GM12872 (cell line): ENCODE data around the gene CFAP61.

Experiments used
- TF ChIP-seq, protein P1 (sequence below): IDR thresholded peaks from 3 replicates; pipeline ENCODE4 v1.5.1; 2011; ENCODE audit warnings: low read depth, mild to moderate bottlenecking, low read length, moderate library complexity; ENCODE audit not compliant: insufficient read depth

The CFAP61 gene

DNA sequence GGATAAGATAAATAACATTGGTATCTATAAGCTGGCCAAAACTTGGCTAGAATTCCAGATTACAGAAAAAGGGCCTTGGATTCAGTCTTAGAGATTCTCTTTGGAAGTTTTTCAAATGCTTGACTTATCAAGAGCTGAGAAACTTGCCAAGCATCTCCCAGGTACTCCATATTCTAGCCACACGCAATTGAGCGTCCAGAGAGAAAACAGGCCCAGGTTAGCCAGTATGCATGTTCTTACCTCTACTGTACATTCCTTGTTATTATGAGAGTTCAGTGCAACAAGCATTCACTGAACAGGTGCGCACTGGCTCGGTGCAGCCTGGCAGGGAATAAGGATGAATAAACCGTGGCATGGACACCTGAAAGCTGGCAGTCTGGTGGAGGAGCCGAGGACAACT is 13.7 kb upstream of the CFAP61 start:
- TF ChIP-seq, protein P1, sequence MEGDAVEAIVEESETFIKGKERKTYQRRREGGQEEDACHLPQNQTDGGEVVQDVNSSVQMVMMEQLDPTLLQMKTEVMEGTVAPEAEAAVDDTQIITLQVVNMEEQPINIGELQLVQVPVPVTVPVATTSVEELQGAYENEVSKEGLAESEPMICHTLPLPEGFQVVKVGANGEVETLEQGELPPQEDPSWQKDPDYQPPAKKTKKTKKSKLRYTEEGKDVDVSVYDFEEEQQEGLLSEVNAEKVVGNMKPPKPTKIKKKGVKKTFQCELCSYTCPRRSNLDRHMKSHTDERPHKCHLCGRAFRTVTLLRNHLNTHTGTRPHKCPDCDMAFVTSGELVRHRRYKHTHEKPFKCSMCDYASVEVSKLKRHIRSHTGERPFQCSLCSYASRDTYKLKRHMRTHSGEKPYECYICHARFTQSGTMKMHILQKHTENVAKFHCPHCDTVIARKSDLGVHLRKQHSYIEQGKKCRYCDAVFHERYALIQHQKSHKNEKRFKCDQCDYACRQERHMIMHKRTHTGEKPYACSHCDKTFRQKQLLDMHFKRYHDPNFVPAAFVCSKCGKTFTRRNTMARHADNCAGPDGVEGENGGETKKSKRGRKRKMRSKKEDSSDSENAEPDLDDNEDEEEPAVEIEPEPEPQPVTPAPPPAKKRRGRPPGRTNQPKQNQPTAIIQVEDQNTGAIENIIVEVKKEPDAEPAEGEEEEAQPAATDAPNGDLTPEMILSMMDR: no peak

DNA sequence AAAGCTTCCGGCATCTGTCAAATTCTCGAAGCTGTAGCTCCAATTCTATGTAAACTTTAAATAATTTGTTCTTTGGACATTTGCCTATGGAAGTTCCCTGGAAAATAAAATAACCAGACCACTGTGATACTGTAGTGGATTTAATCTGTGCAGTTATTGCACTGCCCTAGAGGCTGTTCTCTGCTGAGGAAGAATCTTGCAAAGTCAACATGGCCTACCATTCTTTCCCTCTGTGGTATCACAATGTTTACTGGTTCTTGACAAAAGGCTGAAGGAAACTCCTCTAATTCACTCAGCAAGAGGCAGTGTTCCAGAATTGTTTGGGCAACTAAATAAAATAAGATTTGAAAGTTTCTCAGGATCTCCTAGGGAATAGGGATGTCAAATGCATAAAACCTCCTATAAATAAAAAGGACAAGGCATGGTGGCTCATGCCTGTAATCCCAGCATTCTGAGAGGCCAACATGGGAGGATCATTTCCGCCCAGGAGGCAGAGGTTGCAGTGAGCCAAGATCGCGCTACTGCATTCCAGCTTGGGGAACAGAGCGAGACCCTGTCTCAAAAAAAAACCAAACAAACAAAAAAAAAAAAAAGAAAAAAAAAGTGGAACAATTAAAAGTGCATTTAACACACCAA is 12.5 kb upstream of the CFAP61 start:
- TF ChIP-seq, protein P1: no peak

DNA sequence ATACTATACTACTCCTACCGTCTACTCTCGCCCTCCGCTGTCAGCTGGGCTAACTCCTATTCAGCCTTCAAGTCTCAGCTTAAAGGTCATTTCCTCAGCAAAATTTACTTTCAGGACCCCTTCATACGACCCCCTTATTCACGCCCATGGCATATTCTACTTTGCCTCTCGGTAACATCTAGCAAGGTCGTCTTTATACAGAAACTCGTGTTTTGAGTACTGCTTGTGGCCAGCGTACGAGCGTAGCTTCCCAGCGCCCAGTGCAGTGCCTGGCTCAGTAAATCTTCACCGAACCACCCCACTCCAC is 612 bp upstream of the CFAP61 start:
- TF ChIP-seq, protein P1: no peak

DNA sequence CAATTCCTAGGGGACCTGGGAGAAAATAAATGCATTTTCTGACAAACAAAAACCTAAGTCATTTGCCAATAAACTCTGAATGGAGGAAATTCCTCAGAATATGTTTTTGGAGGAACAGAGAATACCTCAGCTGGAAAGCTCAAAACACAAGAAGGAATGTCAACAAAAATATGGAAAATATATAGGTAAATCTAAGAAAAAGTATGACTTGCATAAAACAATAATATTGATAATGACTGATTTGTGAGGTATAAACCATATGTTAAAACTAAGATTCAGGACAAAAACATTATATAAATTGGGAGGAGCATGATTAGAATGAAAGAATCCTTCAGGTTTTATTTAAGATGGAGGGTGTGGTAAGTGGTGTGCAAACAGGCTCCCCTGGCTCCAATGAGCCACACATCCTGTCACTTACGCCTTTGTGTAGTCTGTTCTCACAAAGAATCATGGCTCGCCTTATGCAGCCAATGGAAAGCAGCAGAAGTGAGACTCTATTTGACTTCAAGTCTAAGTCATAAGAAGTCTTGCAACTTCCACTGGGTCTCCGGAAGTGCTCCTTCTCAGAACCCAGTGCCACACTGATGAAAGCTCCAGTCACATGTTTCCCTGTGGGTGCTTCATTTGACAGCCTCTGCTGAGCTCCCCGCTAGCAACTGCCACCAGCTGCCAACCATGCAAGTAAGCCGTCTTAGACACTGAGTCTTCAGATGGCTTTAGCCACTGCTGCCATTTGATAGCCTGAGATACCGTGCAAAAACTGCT is 8.1 kb downstream of the CFAP61 start:
- TF ChIP-seq, protein P1: no peak

DNA sequence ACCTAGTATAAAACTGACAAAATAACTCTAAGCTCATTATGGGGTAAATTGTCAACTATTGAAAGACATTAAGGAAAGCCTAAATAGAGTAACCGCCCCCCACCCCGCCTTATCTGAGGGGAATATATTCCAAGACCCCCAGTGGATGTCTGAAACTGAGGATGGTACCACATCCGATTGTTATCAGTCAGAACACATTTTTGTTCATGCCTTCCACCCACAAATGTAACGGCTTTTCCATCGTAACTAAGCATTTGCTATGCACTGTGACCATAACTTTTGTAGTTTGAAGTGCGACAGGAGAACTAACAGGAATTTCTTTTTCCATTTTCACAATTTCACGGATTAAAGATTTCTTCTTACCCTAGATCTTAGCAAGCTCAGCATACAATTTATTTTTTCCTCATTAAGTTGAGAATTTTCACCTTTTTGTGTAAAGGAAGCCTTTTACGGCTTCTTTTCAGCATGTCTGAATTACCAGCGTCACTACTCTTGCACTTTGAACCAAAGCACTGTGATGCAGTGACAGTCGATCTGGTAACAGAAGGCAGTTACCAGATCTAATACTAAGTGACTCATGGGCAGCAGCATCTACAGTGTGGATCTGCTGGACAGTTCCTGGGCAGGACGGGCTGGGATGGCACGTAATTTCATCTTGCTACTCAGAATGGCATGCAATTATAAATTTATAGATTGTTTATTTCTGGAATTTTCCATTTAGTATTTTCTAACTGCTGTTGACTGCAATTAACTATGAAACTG is 11.8 kb downstream of the CFAP61 start:
- TF ChIP-seq, protein P1: no peak

DNA sequence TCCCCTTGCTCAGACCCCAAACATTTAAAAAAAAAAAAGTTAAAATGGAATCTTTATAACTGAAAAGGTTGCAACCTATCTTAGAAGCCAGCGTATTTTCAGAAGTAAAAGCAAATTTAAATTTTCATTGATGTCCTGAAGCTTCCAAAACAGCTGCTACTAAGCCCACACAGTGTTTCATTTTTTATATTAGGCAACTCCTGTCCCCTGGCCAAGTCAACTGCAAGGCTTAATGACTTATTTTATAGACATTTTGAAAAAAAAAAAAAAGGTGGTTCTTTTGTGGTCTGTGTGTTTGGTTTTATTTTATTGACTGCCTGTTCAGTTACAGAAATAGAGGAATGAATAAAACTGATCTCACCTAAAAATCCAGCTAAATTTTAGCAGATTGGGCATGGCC is 13.0 kb downstream of the CFAP61 start:
- TF ChIP-seq, protein P1: no peak
